ENCODE measurements around the gene SDK1. TPM values are rescaled to one million over a fixed set of nuclear protein-coding genes. Genes with fewer than 3 reads are reported as not detected.

The SDK1 gene
- total RNA-seq, 4 donors from 2014 or later = 1.2 to 1.8 (median 1.5) TPM

GRCh38 chr7:3971323-3971722 is 670.3 kb downstream of the SDK1 start:
- TF ChIP-seq POLR2A (IDR thresholded peaks at IDR 0.05) = no peak
- TF ChIP-seq CTCF (IDR thresholded peaks at IDR 0.05 in 4 of 5, conservative IDR thresholded peaks at IDR 0.05 in 1 of 5) = no peak
- H3K27me3 ChIP-seq = no peaks in the 10 kb centered on the region
- H3K4me3 ChIP-seq = no peak overlapping the region
- H3K4me1 ChIP-seq = no peaks in the 10 kb centered on the region
- no peaks in the 10 kb centered on the region for H3K36me3 ChIP-seq
- in situ Hi-C loops (cut with MboI; ENCODE audit: low sequenced_read_pairs in 4 of 4) = no loop called here
- ATAC-seq (no peak), DNase-seq (no peak)
- H3K27ac ChIP-seq = no peak overlapping the region
- intact Hi-C loops (cut with DNase I; ENCODE audit: low total_unique reads) = no loop called here
- H3K9me3 ChIP-seq = no peaks in the 10 kb centered on the region

- Histone ChIP-seq H3K36me3 (no peaks in the 10 kb centered on the region), H3K27me3 (no peaks in the 10 kb centered on the region), H3K4me3 (no peak overlapping the region), H3K9me3 (no peaks in the 10 kb centered on the region), H3K4me1 (no peaks in the 10 kb centered on the region), H3K27ac (no peak overlapping the region)
- TF ChIP-seq CTCF (IDR thresholded peaks at IDR 0.05 in 4 of 5, conservative IDR thresholded peaks at IDR 0.05 in 1 of 5) (no peak), POLR2A (IDR thresholded peaks at IDR 0.05) (no peak)
- intact Hi-C loops (cut with DNase I; ENCODE audit: low total_unique reads) = no loop called here
- in situ Hi-C loops (cut with MboI; ENCODE audit: low sequenced_read_pairs in 4 of 4) = no loop called here
- ATAC-seq (no peak), DNase-seq (no peak)
Measured at GRCh38 chr7:3973264-3973663, 672.2 kb downstream of the SDK1 start.

- Histone ChIP-seq H3K9me3 (no peaks in the 10 kb centered on the region), H3K27me3 (no peaks in the 10 kb centered on the region), H3K27ac (no peak overlapping the region), H3K4me3 (no peak overlapping the region), H3K4me1 (no peaks in the 10 kb centered on the region), H3K36me3 (no peaks in the 10 kb centered on the region)
- ATAC-seq (no peak), DNase-seq (no peak)
- intact Hi-C loops (cut with DNase I; ENCODE audit: low total_unique reads) (no loop called here), in situ Hi-C loops (cut with MboI; ENCODE audit: low sequenced_read_pairs in 4 of 4) (no loop called here)
- TF ChIP-seq CTCF (IDR thresholded peaks at IDR 0.05 in 4 of 5, conservative IDR thresholded peaks at IDR 0.05 in 1 of 5) = no peak
Measured at GRCh38 chr7:3974329-3974728, 673.3 kb downstream of the SDK1 start.

GRCh38 chr7:3975371-3975770 is 674.3 kb downstream of the SDK1 start:
- Histone ChIP-seq H3K9me3 (no peaks in the 10 kb centered on the region), H3K27me3 (no peaks in the 10 kb centered on the region), H3K36me3 (no peaks in the 10 kb centered on the region), H3K27ac (no peak overlapping the region), H3K4me1 (no peaks in the 10 kb centered on the region), H3K4me3 (no peak overlapping the region)
- ATAC-seq = no peak
- intact Hi-C loops (cut with DNase I; ENCODE audit: low total_unique reads) = no loop called here
- TF ChIP-seq CTCF (IDR thresholded peaks at IDR 0.05 in 4 of 5, conservative IDR thresholded peaks at IDR 0.05 in 1 of 5) = no peak
- TF ChIP-seq POLR2A (IDR thresholded peaks at IDR 0.05) = no peak
- DNase-seq = no peak
- in situ Hi-C loops (cut with MboI; ENCODE audit: low sequenced_read_pairs in 4 of 4) = no loop called here

- Histone ChIP-seq H3K27me3 (no peaks in the 10 kb centered on the region), H3K36me3 (no peaks in the 10 kb centered on the region), H3K9me3 (no peaks in the 10 kb centered on the region), H3K27ac (no peak overlapping the region), H3K4me3 (no peak overlapping the region), H3K4me1 (no peaks in the 10 kb centered on the region)
- in situ Hi-C loops (cut with MboI; ENCODE audit: low sequenced_read_pairs in 4 of 4) (no loop called here), intact Hi-C loops (cut with DNase I; ENCODE audit: low total_unique reads) (no loop called here)
- TF ChIP-seq POLR2A (IDR thresholded peaks at IDR 0.05) (no peak), CTCF (IDR thresholded peaks at IDR 0.05 in 4 of 5, conservative IDR thresholded peaks at IDR 0.05 in 1 of 5) (no peak)
- DNase-seq (no peak), ATAC-seq (no peak)
Measured at GRCh38 chr7:3977391-3977790, 676.3 kb downstream of the SDK1 start.
